ENCODE data around the gene DNAAF5.

Gene DNAAF5

GRCh38 chr7:734214-734613, 7.7 kb downstream of the DNAAF5 start:
- H2BK120ac ChIP-seq (ENCODE audit: low read depth, low read length), result no peak overlapping the region
- no peak overlapping the region for H3K23ac ChIP-seq (ENCODE audit: low read depth, low read length, poor library complexity)
- no CpG with 5 or more reads among the region's 4 CpGs for WGBS, 2 donors (ENCODE audit: extremely low coverage in 2 of 2, insufficient read length in 2 of 2, insufficient replicate concordance in 1 of 2)
- no peak overlapping the region for H2BK5ac ChIP-seq (ENCODE audit: low read length)
- H2BK15ac ChIP-seq (ENCODE audit: low read length), result no peak overlapping the region
- no peak overlapping the region for H3K18ac ChIP-seq (ENCODE audit: low read length)
- H3K4me2 ChIP-seq (ENCODE audit: insufficient read depth, low read length, poor library complexity, severe bottlenecking), result no peak overlapping the region
- no peak overlapping the region for H3K4me3 ChIP-seq (ENCODE audit: low read length in 2 of 2)
- H2AFZ ChIP-seq (ENCODE audit: low read length), result no peak overlapping the region
- no peak overlapping the region for H2BK12ac ChIP-seq (ENCODE audit: low read length)
- H3K36me3 ChIP-seq (replicated peaks in 1 of 2; ENCODE audit: control insufficient read depth in 2 of 2, insufficient read depth in 2 of 2, low read length in 2 of 2), result peaks cover 34 to 66% of the 10 kb centered on the region in 2 donors
- H4K8ac ChIP-seq (ENCODE audit: low read depth, low read length), result no peak overlapping the region
- no peaks in the 10 kb centered on the region for H3K4me1 ChIP-seq (ENCODE audit: control insufficient read depth in 2 of 2, insufficient read depth in 1 of 2, low read depth in 1 of 2, low read length in 2 of 2)
- H3K27ac ChIP-seq (replicated peaks; ENCODE audit: low read length), result no peak overlapping the region
- H3K9ac ChIP-seq (ENCODE audit: low read depth, low read length, poor library complexity), result no peak overlapping the region
- peaks cover 17% of the 10 kb centered on the region for H3K79me1 ChIP-seq (ENCODE audit: low read depth, low read length)
- no peak overlapping the region for H4K91ac ChIP-seq (ENCODE audit: low read depth, low read length, poor library complexity)
- no peak overlapping the region for H3K4ac ChIP-seq (ENCODE audit: low read length)
- no peak overlapping the region for H2AK5ac ChIP-seq (ENCODE audit: low read depth, low read length)
- no peaks in the 10 kb centered on the region for H3K27me3 ChIP-seq (ENCODE audit: control insufficient read depth in 3 of 3, insufficient read depth in 3 of 3, low read depth in 1 of 3, low read length in 3 of 3)
- peaks cover 12 to 22% of the 10 kb centered on the region in 2 donors for H3K9me3 ChIP-seq (replicated peaks in 1 of 2; ENCODE audit: control insufficient read depth in 2 of 2, insufficient read depth in 1 of 2, low read depth in 1 of 2, low read length in 2 of 2)
- no peak overlapping the region for H3K14ac ChIP-seq (ENCODE audit: low read length)
- DNase-seq (ENCODE audit: low spot score), result no peak

- no peak overlapping the region for H2BK12ac ChIP-seq (ENCODE audit: low read length)
- no peak overlapping the region for H3K4me2 ChIP-seq (ENCODE audit: insufficient read depth, low read length, poor library complexity, severe bottlenecking)
- H3K18ac ChIP-seq (ENCODE audit: low read length), result no peak overlapping the region
- no peak overlapping the region for H4K8ac ChIP-seq (ENCODE audit: low read depth, low read length)
- H3K14ac ChIP-seq (ENCODE audit: low read length), result no peak overlapping the region
- H2BK120ac ChIP-seq (ENCODE audit: low read depth, low read length), result no peak overlapping the region
- no peaks in the 10 kb centered on the region for H3K4me1 ChIP-seq (ENCODE audit: control insufficient read depth in 2 of 2, insufficient read depth in 1 of 2, low read depth in 1 of 2, low read length in 2 of 2)
- H2BK5ac ChIP-seq (ENCODE audit: low read length), result no peak overlapping the region
- H3K27me3 ChIP-seq (ENCODE audit: control insufficient read depth in 3 of 3, insufficient read depth in 3 of 3, low read depth in 1 of 3, low read length in 3 of 3), result no peaks in the 10 kb centered on the region
- no peak overlapping the region for H3K23ac ChIP-seq (ENCODE audit: low read depth, low read length, poor library complexity)
- no peak overlapping the region for H3K9ac ChIP-seq (ENCODE audit: low read depth, low read length, poor library complexity)
- peaks cover 12 to 22% of the 10 kb centered on the region in 2 donors for H3K9me3 ChIP-seq (replicated peaks in 1 of 2; ENCODE audit: control insufficient read depth in 2 of 2, insufficient read depth in 1 of 2, low read depth in 1 of 2, low read length in 2 of 2)
- H3K4me3 ChIP-seq (ENCODE audit: low read length in 2 of 2), result peak overlapping the region in 1 of 2 donors; percentile 64
- H3K36me3 ChIP-seq (replicated peaks in 1 of 2; ENCODE audit: control insufficient read depth in 2 of 2, insufficient read depth in 2 of 2, low read length in 2 of 2), result peaks cover 29 to 65% of the 10 kb centered on the region in 2 donors
- no CpG with 5 or more reads among the region's 11 CpGs for WGBS, 2 donors (ENCODE audit: extremely low coverage in 2 of 2, insufficient read length in 2 of 2, insufficient replicate concordance in 1 of 2)
- H2AK5ac ChIP-seq (ENCODE audit: low read depth, low read length), result no peak overlapping the region
- no peak overlapping the region for H4K91ac ChIP-seq (ENCODE audit: low read depth, low read length, poor library complexity)
- no peak overlapping the region for H3K4ac ChIP-seq (ENCODE audit: low read length)
- DNase-seq (ENCODE audit: low spot score), result no peak
- peaks cover 20% of the 10 kb centered on the region for H3K79me1 ChIP-seq (ENCODE audit: low read depth, low read length)
- H2BK15ac ChIP-seq (ENCODE audit: low read length), result no peak overlapping the region
- H3K27ac ChIP-seq (replicated peaks; ENCODE audit: low read length), result no peak overlapping the region
- no peak overlapping the region for H2AFZ ChIP-seq (ENCODE audit: low read length)
Observed at GRCh38 chr7:734808-735207, 8.3 kb downstream of the DNAAF5 start.

GRCh38 chr7:738241-738640, 11.7 kb downstream of the DNAAF5 start:
- Histone ChIP-seq H2BK120ac (ENCODE audit: low read depth, low read length) (no peak overlapping the region), H3K9ac (ENCODE audit: low read depth, low read length, poor library complexity) (no peak overlapping the region), H3K4me1 (ENCODE audit: control insufficient read depth in 2 of 2, insufficient read depth in 1 of 2, low read depth in 1 of 2, low read length in 2 of 2) (no peaks in the 10 kb centered on the region), H4K8ac (ENCODE audit: low read depth, low read length) (no peak overlapping the region), H2AK5ac (ENCODE audit: low read depth, low read length) (no peak overlapping the region), H3K4me3 (ENCODE audit: low read length in 2 of 2) (no peak overlapping the region), H3K14ac (ENCODE audit: low read length) (no peak overlapping the region), H4K91ac (ENCODE audit: low read depth, low read length, poor library complexity) (no peak overlapping the region), H3K9me3 (replicated peaks in 1 of 2; ENCODE audit: control insufficient read depth in 2 of 2, insufficient read depth in 1 of 2, low read depth in 1 of 2, low read length in 2 of 2) (peaks cover 10 to 22% of the 10 kb centered on the region in 2 donors), H3K4me2 (ENCODE audit: insufficient read depth, low read length, poor library complexity, severe bottlenecking) (no peak overlapping the region), H2BK12ac (ENCODE audit: low read length) (no peak overlapping the region), H3K36me3 (replicated peaks in 1 of 2; ENCODE audit: control insufficient read depth in 2 of 2, insufficient read depth in 2 of 2, low read length in 2 of 2) (peaks cover 23 to 60% of the 10 kb centered on the region in 2 donors), H3K4ac (ENCODE audit: low read length) (no peak overlapping the region), H3K27ac (replicated peaks; ENCODE audit: low read length) (no peak overlapping the region), H3K23ac (ENCODE audit: low read depth, low read length, poor library complexity) (no peak overlapping the region), H2AFZ (ENCODE audit: low read length) (no peak overlapping the region), H3K27me3 (ENCODE audit: control insufficient read depth in 3 of 3, insufficient read depth in 3 of 3, low read depth in 1 of 3, low read length in 3 of 3) (no peaks in the 10 kb centered on the region), H2BK5ac (ENCODE audit: low read length) (no peak overlapping the region), H3K79me1 (ENCODE audit: low read depth, low read length) (peaks cover 25% of the 10 kb centered on the region), H3K18ac (ENCODE audit: low read length) (no peak overlapping the region), H2BK15ac (ENCODE audit: low read length) (no peak overlapping the region)
- WGBS, 2 donors (ENCODE audit: extremely low coverage in 2 of 2, insufficient read length in 2 of 2, insufficient replicate concordance in 1 of 2), result no CpG with 5 or more reads among the region's 5 CpGs
- no peak for DNase-seq (ENCODE audit: low spot score)

GRCh38 chr7:738723-739454, 12.4 kb downstream of the DNAAF5 start:
- H3K79me1 ChIP-seq (ENCODE audit: low read depth, low read length), result peaks cover 25% of the 10 kb centered on the region
- H2AK5ac ChIP-seq (ENCODE audit: low read depth, low read length), result no peak overlapping the region
- no peak overlapping the region for H3K4me2 ChIP-seq (ENCODE audit: insufficient read depth, low read length, poor library complexity, severe bottlenecking)
- no peak overlapping the region for H3K4ac ChIP-seq (ENCODE audit: low read length)
- H3K18ac ChIP-seq (ENCODE audit: low read length), result no peak overlapping the region
- H4K91ac ChIP-seq (ENCODE audit: low read depth, low read length, poor library complexity), result no peak overlapping the region
- no peak overlapping the region for H3K9ac ChIP-seq (ENCODE audit: low read depth, low read length, poor library complexity)
- no peak for DNase-seq (ENCODE audit: low spot score)
- H2BK12ac ChIP-seq (ENCODE audit: low read length), result no peak overlapping the region
- no peaks in the 10 kb centered on the region for H3K27me3 ChIP-seq (ENCODE audit: control insufficient read depth in 3 of 3, insufficient read depth in 3 of 3, low read depth in 1 of 3, low read length in 3 of 3)
- no peaks in the 10 kb centered on the region for H3K4me1 ChIP-seq (ENCODE audit: control insufficient read depth in 2 of 2, insufficient read depth in 1 of 2, low read depth in 1 of 2, low read length in 2 of 2)
- H2BK5ac ChIP-seq (ENCODE audit: low read length), result no peak overlapping the region
- H2BK15ac ChIP-seq (ENCODE audit: low read length), result no peak overlapping the region
- H3K36me3 ChIP-seq (replicated peaks in 1 of 2; ENCODE audit: control insufficient read depth in 2 of 2, insufficient read depth in 2 of 2, low read length in 2 of 2), result peaks cover 23 to 60% of the 10 kb centered on the region in 2 donors
- H3K14ac ChIP-seq (ENCODE audit: low read length), result no peak overlapping the region
- no CpG with 5 or more reads among the region's 24 CpGs for WGBS, 2 donors (ENCODE audit: extremely low coverage in 2 of 2, insufficient read length in 2 of 2, insufficient replicate concordance in 1 of 2)
- H2BK120ac ChIP-seq (ENCODE audit: low read depth, low read length), result no peak overlapping the region
- H3K4me3 ChIP-seq (ENCODE audit: low read length in 2 of 2), result no peak overlapping the region
- H3K9me3 ChIP-seq (replicated peaks in 1 of 2; ENCODE audit: control insufficient read depth in 2 of 2, insufficient read depth in 1 of 2, low read depth in 1 of 2, low read length in 2 of 2), result peaks cover 10 to 18% of the 10 kb centered on the region in 2 donors
- no peak overlapping the region for H2AFZ ChIP-seq (ENCODE audit: low read length)
- no peak overlapping the region for H3K23ac ChIP-seq (ENCODE audit: low read depth, low read length, poor library complexity)
- no peak overlapping the region for H3K27ac ChIP-seq (replicated peaks; ENCODE audit: low read length)
- no peak overlapping the region for H4K8ac ChIP-seq (ENCODE audit: low read depth, low read length)

Measured in neuronal stem cell (in vitro differentiated cells).